H1 (cell line): ENCODE measurements around the gene SCO2. TPM values are rescaled to one million over a fixed set of nuclear protein-coding genes. Genes with fewer than 3 reads are reported as not detected.

ENCODE experiments used
- CTCF ChIA-PET: fragments of 300-600 bp; sonication (Branson Sonifier 250); formaldehyde crosslinking; loops from one replicate; lab custom pipeline; 2021; ENCODE audit not compliant: partially characterized antibody; lab: Charles Lee
- POLR2A ChIA-PET: fragments of 300-600 bp; sonication (Branson Sonifier 250); formaldehyde crosslinking; loops from one replicate; lab custom pipeline; 2021; ENCODE audit warnings: inconsistent platforms; ENCODE audit not compliant: partially characterized antibody; lab: Charles Lee
- DNase-seq, 2 experiments: peaks; one replicate each; pipeline versions ENCODE4 v3.0.0 to v3.0.0-alpha.2; 2010 to 2022; ENCODE audit warnings: low spot score in 2 of 2, low read depth in 1 of 2, mixed read lengths in 1 of 2
- FAIRE-seq: peaks from 2 replicates; lab custom pipeline; 2011; peaks lifted over from hg19 to GRCh38; lab: Jason Lieb, UNC
- H2AFZ ChIP-seq: 2 replicates; pipeline ENCODE4 v1.8.1; 2012; ENCODE audit warnings: low read length, inconsistent platforms
- H2AK5ac ChIP-seq: 2 replicates; pipeline ENCODE4 v1.6.1; 2013; ENCODE audit warnings: low read depth, low read length
- H2BK120ac ChIP-seq: replicated peaks from 2 replicates; pipeline ENCODE3; 2013; ENCODE audit warnings: low read depth, low read length, inconsistent platforms
- H2BK12ac ChIP-seq: 2 replicates; pipeline ENCODE4 v1.6.1; 2013; ENCODE audit warnings: low read depth, low read length
- H2BK15ac ChIP-seq: 2 replicates; pipeline ENCODE4 v1.6.1; 2013; ENCODE audit warnings: low read length
- H2BK20ac ChIP-seq: 2 replicates; pipeline ENCODE4 v1.6.1; 2013; ENCODE audit warnings: low read length
- H2BK5ac ChIP-seq: 2 replicates; pipeline ENCODE4 v1.6.1; 2013; ENCODE audit warnings: low read depth, low read length
- H3K14ac ChIP-seq: 2 replicates; pipeline ENCODE4 v1.6.1; 2013; ENCODE audit warnings: inconsistent platforms; ENCODE audit not compliant: insufficient read length
- H3K18ac ChIP-seq: 2 replicates; pipeline ENCODE4 v1.6.1; 2013; ENCODE audit warnings: low read length; ENCODE audit errors: extremely low read depth
- H3K23ac ChIP-seq: 2 replicates; pipeline ENCODE4 v1.6.1; 2013; ENCODE audit warnings: inconsistent platforms; ENCODE audit not compliant: insufficient read length
- H3K23me2 ChIP-seq: 2 replicates; pipeline ENCODE4 v1.6.1; 2013; ENCODE audit warnings: low read depth, low read length
- H3K27ac ChIP-seq: 2 replicates; pipeline ENCODE4 v1.6.1; 2011; ENCODE audit warnings: low read depth, low read length, inconsistent platforms
- H3K27me3 ChIP-seq, 4 experiments: replicated peaks in 1 of 4; 1 replicate in 1 of 4; 2 replicates in 3 of 4; pipeline versions ENCODE4 v1.6.1 to v1.8.1; 2011 to 2013; ENCODE audit warnings: low read length in 3 of 4, mild to moderate bottlenecking in 3 of 4, inconsistent platforms in 2 of 4, mixed read lengths in 2 of 4, moderate library complexity in 1 of 4; ENCODE audit not compliant: control insufficient read depth in 3 of 4, insufficient read depth in 3 of 4; ENCODE audit errors: extremely low read depth in 1 of 4
- H3K36me3 ChIP-seq, 4 experiments: 2 replicates each; pipeline versions ENCODE4 v1.6.1 to v1.8.1; 2011 to 2013; ENCODE audit warnings: mild to moderate bottlenecking in 4 of 4, low read length in 3 of 4, moderate library complexity in 2 of 4, control low read depth in 1 of 4, inconsistent platforms in 1 of 4; ENCODE audit not compliant: insufficient read depth in 4 of 4, control insufficient read depth in 2 of 4
- H3K4ac ChIP-seq: replicated peaks from 2 replicates; pipeline ENCODE3; 2013; ENCODE audit warnings: low read length, low read depth, mixed read lengths, inconsistent platforms; ENCODE audit not compliant: insufficient read length
- H3K4me1 ChIP-seq, 4 experiments: replicated peaks in 1 of 4; 1 replicate in 1 of 4; 2 replicates in 3 of 4; pipeline versions ENCODE4 v1.6.1 to v1.8.1; 2011 to 2013; ENCODE audit warnings: low read length in 3 of 4, inconsistent platforms in 2 of 4, mixed read lengths in 1 of 4; ENCODE audit not compliant: insufficient read depth in 4 of 4, control insufficient read depth in 3 of 4
- H3K4me2 ChIP-seq, 2 experiments: 2 replicates each; pipeline versions ENCODE4 v1.6.1 to v1.8.1; 2011 to 2013; ENCODE audit warnings: low read depth in 2 of 2, low read length in 2 of 2, control low read depth in 1 of 2, inconsistent platforms in 1 of 2, mild to moderate bottlenecking in 1 of 2; ENCODE audit not compliant: insufficient read depth in 1 of 2
- H3K4me3 ChIP-seq, 4 experiments: fragments of 200-600, 300-600 bp in 1 of 4; sonication (generic), shearing (Covaris generic), sonication (Bioruptor Twin) in 1 of 4; 2 replicates each; pipeline versions ENCODE4 v1.5.1 to v1.8.1; 2011 to 2016; ENCODE audit warnings: low read length in 4 of 4, low read depth in 3 of 4, control low read depth in 2 of 4, inconsistent platforms in 2 of 4, mild to moderate bottlenecking in 2 of 4, mixed read lengths in 1 of 4, moderate library complexity in 1 of 4; ENCODE audit not compliant: insufficient read depth in 2 of 4; ENCODE audit errors: extremely low read depth in 1 of 4
- H3K56ac ChIP-seq: replicated peaks from 2 replicates; pipeline ENCODE3; 2013; ENCODE audit warnings: low read depth, mild to moderate bottlenecking, mixed read lengths, low read length, inconsistent platforms; ENCODE audit not compliant: insufficient read length
- H3K79me1 ChIP-seq: 2 replicates; pipeline ENCODE4 v1.6.1; 2013; ENCODE audit warnings: low read depth, low read length, control low read depth
- H3K79me2 ChIP-seq, 2 experiments: 2 replicates each; pipeline versions ENCODE4 v1.6.1 to v1.8.1; 2012 to 2013; ENCODE audit warnings: low read length in 2 of 2, mild to moderate bottlenecking in 2 of 2, inconsistent platforms in 1 of 2; ENCODE audit not compliant: insufficient read depth in 2 of 2, control insufficient read depth in 1 of 2
- H3K9ac ChIP-seq, 4 experiments: replicated peaks in 1 of 4; 1 replicate in 1 of 4; 2 replicates in 3 of 4; pipeline versions ENCODE4 v1.6.1 to v1.8.1; 2011 to 2013; ENCODE audit warnings: low read depth in 3 of 4, low read length in 3 of 4, control low read depth in 2 of 4, mild to moderate bottlenecking in 2 of 4, moderate library complexity in 2 of 4, inconsistent platforms in 1 of 4; ENCODE audit errors: extremely low read depth in 1 of 4
- H3K9me3 ChIP-seq, 2 experiments: 2 replicates each; pipeline versions ENCODE4 v1.6.1 to v1.8.1; 2012 to 2013; ENCODE audit warnings: mild to moderate bottlenecking in 2 of 2, moderate library complexity in 2 of 2, control low read depth in 1 of 2, inconsistent platforms in 1 of 2, low read depth in 1 of 2, low read length in 1 of 2, mixed read lengths in 1 of 2; ENCODE audit not compliant: insufficient read depth in 2 of 2
- H4K20me1 ChIP-seq, 2 experiments: replicated peaks in 1 of 2; 2 replicates each; pipeline versions ENCODE3 to v1.8.1; 2011 to 2013; ENCODE audit warnings: inconsistent platforms in 2 of 2, low read length in 2 of 2, mild to moderate bottlenecking in 1 of 2; ENCODE audit not compliant: insufficient read depth in 2 of 2, control insufficient read depth in 1 of 2
- H4K5ac ChIP-seq: 2 replicates; pipeline ENCODE4 v1.6.1; 2013; ENCODE audit warnings: low read length, low read depth, mixed read lengths, inconsistent platforms; ENCODE audit not compliant: insufficient read length
- H4K8ac ChIP-seq: 2 replicates; pipeline ENCODE4 v1.8.0; 2013; ENCODE audit warnings: mild to moderate bottlenecking, moderate library complexity, low read length, inconsistent platforms; ENCODE audit not compliant: insufficient read depth; ENCODE audit errors: extremely low read depth
- H4K91ac ChIP-seq: replicated peaks from 2 replicates; pipeline ENCODE3; 2013; ENCODE audit warnings: low read length, mixed read lengths, inconsistent platforms; ENCODE audit not compliant: insufficient read length
- CEBPB ChIP-seq: IDR thresholded peaks from 2 replicates; pipeline ENCODE4 v1.6.1; 2012; ENCODE audit warnings: low read depth, low read length
- CREB1 ChIP-seq: IDR thresholded peaks from 2 replicates; pipeline ENCODE4 v1.6.1; 2012; ENCODE audit warnings: inconsistent platforms
- MAFK ChIP-seq: IDR thresholded peaks from 2 replicates; pipeline ENCODE4 v1.6.1; 2012; ENCODE audit warnings: low read depth, mild to moderate bottlenecking, improper control_type of control experiment, low read length
- NANOG ChIP-seq: IDR thresholded peaks from 2 replicates; pipeline ENCODE4 v1.6.1; 2011; ENCODE audit warnings: low read length, low read depth, mild to moderate bottlenecking, inconsistent platforms; ENCODE audit not compliant: insufficient read depth, poor library complexity, severe bottlenecking
- POLR2A ChIP-seq, 2 experiments: IDR thresholded peaks; 1 replicate in 1 of 2; 2 replicates in 1 of 2; pipeline ENCODE4 v1.6.1; 2011; ENCODE audit warnings: low read depth in 2 of 2, low read length in 2 of 2, mild to moderate bottlenecking in 2 of 2; ENCODE audit errors: control extremely low read depth in 1 of 2
- ZNF274 ChIP-seq: IDR thresholded peaks from 2 replicates; pipeline ENCODE4 v1.7.0; 2012; ENCODE audit warnings: low read length, borderline replicate concordance; ENCODE audit errors: extremely low read depth
- WGBS, 2 experiments: shearing (Covaris generic) in 1 of 2; methylation state at CpG; one replicate each; pipeline versions ENCODE4 v1.1.6 to v1.1.7; 2013 to 2015; ENCODE audit warnings: low lambda C conversion rate in 2 of 2, mixed read lengths in 2 of 2, inconsistent platforms in 1 of 2, low coverage in 1 of 2, missing lambda C conversion rate in 1 of 2; ENCODE audit not compliant: insufficient replicate concordance in 2 of 2, insufficient coverage in 1 of 2, insufficient read length in 1 of 2; ENCODE audit errors: extremely low coverage in 1 of 2, missing lambda C conversion rate in 1 of 2; 5-methylcytosine and 5-hydroxymethylcytosine counted together
- polyA plus RNA-seq, 7 experiments: library from polyadenylated mRNA; depleted of rRNA in 3 of 7; stranded (reverse) in 5 of 7; unstranded in 2 of 7; fragments of >200 nt in 5 of 7; fragments of 200-250 nt in 2 of 7; gene quantifications; 1 replicate in 5 of 7; 2 replicates in 1 of 7; 4 replicates in 1 of 7; pipeline versions ENCODE4 v1.2.1 to v1.2.3, GENCODE V29; 2011 to 2013; ENCODE audit warnings: missing spikeins in 2 of 7, mixed read lengths in 2 of 7
- total RNA-seq: library from RNA; stranded (reverse); fragmentation: NEBNext Ultra II Directional; extraction: Animal tissue kit (Norgen Biotek cat#: 25700); gene quantifications from 2 replicates; pipeline ENCODE4 v1.2.1, GENCODE V29; 2021

Gene SCO2
- total and polyA plus RNA-seq, 2 of the 8 experiments (the other 6 are each of a cell fraction or from before 2014, with no cell fraction given): 2.0 TPM; not detected in 1

DNA sequence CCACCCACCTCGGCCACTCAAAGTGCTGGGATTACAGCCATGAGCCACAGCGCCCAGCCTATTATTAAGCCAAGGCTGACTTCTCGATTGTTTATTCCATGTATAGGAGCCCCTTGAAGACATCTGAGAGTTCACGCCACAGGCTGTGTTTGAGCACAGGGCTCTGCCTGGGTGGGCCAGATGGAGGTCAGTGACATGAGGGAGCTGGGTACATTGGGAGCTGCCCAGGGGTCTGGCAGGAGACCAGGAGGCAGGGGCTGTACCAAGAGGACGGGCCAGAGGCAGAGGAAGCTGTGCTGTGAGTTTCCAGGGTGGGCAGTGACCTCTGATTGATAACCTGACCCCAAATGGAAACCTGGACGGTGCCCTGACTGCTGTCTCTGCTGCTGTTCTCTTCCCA lies 23.3 kb downstream of the SCO2 start:
- no peaks in the 10 kb centered on the region for H3K79me2 ChIP-seq
- DNase-seq (no peak), FAIRE-seq (no peak)
- H2BK120ac ChIP-seq: no peak overlapping the region
- no peak overlapping the region for H3K4ac ChIP-seq
- H3K23me2 ChIP-seq: peaks cover 5% of the 10 kb centered on the region; the same call in 1 of the 2 replicates
- no peak overlapping the region for H2BK12ac ChIP-seq
- no peak overlapping the region for H2BK5ac ChIP-seq
- H4K5ac ChIP-seq: no peak overlapping the region
- H4K91ac ChIP-seq: no peak overlapping the region
- H3K18ac ChIP-seq: no peak overlapping the region
- no peak overlapping the region for H2AK5ac ChIP-seq
- H4K20me1 ChIP-seq: peaks cover 0 to 13% of the 10 kb centered on the region in 2 experiments
- no peak overlapping the region for H2BK15ac ChIP-seq
- no peak overlapping the region for H3K56ac ChIP-seq
- no peaks in the 10 kb centered on the region for H3K9me3 ChIP-seq
- no peak overlapping the region for H2AFZ ChIP-seq
- H3K27me3 ChIP-seq: no peaks in the 10 kb centered on the region
- ChIA-PET CTCF (interaction anchor here (0.7 to 2.7 kb wide), 7 partner anchors 10 to 190 kb away, joined by 3 to 11 read pairs (median 4); partner anchors contain the start of gene MIOX), POLR2A (interaction anchor here (1.1 to 3.4 kb wide), 2 partner anchors 11 to 18 kb away, joined by 3 to 21 read pairs; no protein-coding TSS in a partner anchor)
- H4K8ac ChIP-seq: no peak overlapping the region
- H3K27ac ChIP-seq: no peak overlapping the region
- H3K36me3 ChIP-seq: peaks cover 0 to 15% (median 0%) of the 10 kb centered on the region in 4 experiments; a peak in 2 of 8 replicates
- peaks cover 0 to 8% (median 4%) of the 10 kb centered on the region in 4 experiments; a peak in 5 of 7 replicates for H3K4me1 ChIP-seq
- WGBS, 2 experiments: 86% methylated on average over 6 of the region's 6 CpGs; no CpG with 5 or more reads in 1 of the 2 experiments
- no peak overlapping the region for H3K14ac ChIP-seq
- no peak overlapping the region for H3K9ac ChIP-seq
- no peak overlapping the region for H3K4me2 ChIP-seq
- H2BK20ac ChIP-seq: no peak overlapping the region
- no peak overlapping the region for H3K23ac ChIP-seq
- peaks cover 3% of the 10 kb centered on the region; the same call in 1 of the 2 replicates for H3K79me1 ChIP-seq
- H3K4me3 ChIP-seq: no peak overlapping the region
- TF ChIP-seq MAFK (no peak), POLR2A (IDR thresholded peaks at IDR 0.05; ENCODE audit: control extremely low read depth in 1 of 2, low read depth in 2 of 2, low read length in 2 of 2) (no peak), CEBPB (no peak), ZNF274 (no peak), CREB1 (no peak), NANOG (no peak)
